NCI-H82 treated with DMSO at 0.1 percent for 48 hours (cell line): ENCODE results near the gene DCDC2.
A peak's percentile ranks its signal among the peaks of the same experiment; 100 is the strongest.
"Not testable (repeated sequence)": the region's sequence is repeated elsewhere in the genome, so short reads cannot be mapped to it uniquely, and the experiment has no call there.

Experiments
- DNase-seq: peaks from one replicate; lab custom pipeline; 2025; ENCODE audit not compliant: unreplicated experiment; lab: John Stamatoyannopoulos, UW

DCDC2 gene

GRCh38 chr6:24154121-24154520 lies 203.7 kb downstream of the DCDC2 start:
- DNase-seq: no peak

GRCh38 chr6:24152014-24152413 lies 205.8 kb downstream of the DCDC2 start:
- DNase-seq: no peak

GRCh38 chr6:24149836-24150235 lies 208.0 kb downstream of the DCDC2 start:
- no peak for DNase-seq

GRCh38 chr6:24149296-24149695 lies 208.6 kb downstream of the DCDC2 start:
- DNase-seq: no peak

GRCh38 chr6:24148684-24149083 lies 209.2 kb downstream of the DCDC2 start:
- no peak for DNase-seq

- no peak for DNase-seq
These were observed 209.7 kb downstream of the DCDC2 start for GRCh38 chr6:24148154-24148570.

GRCh38 chr6:24147511-24148153 lies 210.2 kb downstream of the DCDC2 start:
- DNase-seq: no peak

- DNase-seq: no peak
These were observed 211.0 kb downstream of the DCDC2 start for GRCh38 chr6:24146871-24147270.

GRCh38 chr6:24145690-24146131 lies 212.1 kb downstream of the DCDC2 start:
- no peak for DNase-seq

- not testable (repeated sequence) for DNase-seq
These were observed 215.1 kb downstream of the DCDC2 start for GRCh38 chr6:24142733-24143132.

- DNase-seq: no peak
These were observed 217.3 kb downstream of the DCDC2 start for GRCh38 chr6:24140591-24140990.

- DNase-seq: no peak
These were observed 218.2 kb downstream of the DCDC2 start for GRCh38 chr6:24139639-24140038.

GRCh38 chr6:24139080-24139479 lies 218.8 kb downstream of the DCDC2 start:
- no peak for DNase-seq

GRCh38 chr6:24131751-24132150 lies 226.1 kb downstream of the DCDC2 start:
- DNase-seq: no peak

- DNase-seq: no peak
These were observed 230.5 kb downstream of the DCDC2 start for GRCh38 chr6:24127316-24127715.

GRCh38 chr6:24126586-24127192 lies 231.2 kb downstream of the DCDC2 start:
- DNase-seq: no peak

- peak; percentile 70 for DNase-seq
These were observed 231.9 kb downstream of the DCDC2 start, which contains the start of gene NRSN1 for GRCh38 chr6:24125980-24126379. TSS of gene NRSN1 (plus strand) at chr6:24126215. CDS start at chr6:24134328, 8,113 bp downstream.

GRCh38 chr6:24122139-24122538 lies 235.7 kb downstream of the DCDC2 start:
- DNase-seq: no peak
